Stomach (tissue), 9 donors: ENCODE data around the gene PLEKHG1. TPM values are rescaled to one million over a fixed set of nuclear protein-coding genes. Genes with fewer than 3 reads are reported as not detected.

Experiments
- DNase-seq, 2 donors: peaks; one replicate each; pipeline versions ENCODE4 v3.0.0 to v3.0.0-alpha.2; 2013 to 2019
- H3K27ac ChIP-seq, 5 donors: fragments of 200-600 bp in 4 of 5; sonication (generic) in 4 of 5; one replicate each; pipeline ENCODE4 v1.5.1; 2013 to 2019; ENCODE audit warnings: mild to moderate bottlenecking in 1 of 5, moderate library complexity in 1 of 5
- H3K27me3 ChIP-seq, 3 donors: fragments of 200-600 bp; sonication (generic); one replicate each; pipeline ENCODE4 v1.5.1; 2017 to 2019; ENCODE audit warnings: mixed run types in 1 of 3
- H3K36me3 ChIP-seq, 4 donors: fragments of 200-600 bp; sonication (generic); 1 replicate in 3 of 4; 2 replicates in 1 of 4; pipeline ENCODE4 v1.5.1; 2016 to 2019
- H3K4me1 ChIP-seq, 4 donors: fragments of 200-600 bp; sonication (generic); one replicate each; pipeline ENCODE4 v1.5.1; 2016 to 2019
- H3K4me3 ChIP-seq, 4 donors: fragments of 200-600 bp; sonication (generic) in 3 of 4; one replicate each; pipeline ENCODE4 v1.5.1; 2016 to 2019; ENCODE audit warnings: mild to moderate bottlenecking in 1 of 4
- H3K9me3 ChIP-seq, 4 donors: fragments of 200-600 bp; sonication (generic); one replicate each; pipeline ENCODE4 v1.5.1; 2016 to 2019
- CTCF ChIP-seq, 7 experiments: fragments of 450-650 bp in 4 of 7; fragments of 200-600 bp in 3 of 7; sonication (generic) in 3 of 7; IDR thresholded peaks; one replicate each; pipeline ENCODE4 v1.5.1; 2016 to 2019; ENCODE audit warnings: antibody characterized with exemption in 7 of 7, control low read depth in 2 of 7, mild to moderate bottlenecking in 1 of 7
- EP300 ChIP-seq: sonication (generic); formaldehyde crosslinking; IDR thresholded peaks from one replicate; pipeline ENCODE4 v1.6.1; 2017; ENCODE audit warnings: antibody characterized with exemption
- POLR2A ChIP-seq, 4 donors: fragments of 450-650 bp; IDR thresholded peaks; one replicate each; pipeline ENCODE4 v1.6.1; 2016; ENCODE audit warnings: antibody characterized with exemption in 4 of 4, control low read depth in 2 of 4, mild to moderate bottlenecking in 1 of 4, moderate library complexity in 1 of 4
- POLR2AphosphoS5 ChIP-seq, 3 donors: sonication (generic); formaldehyde crosslinking; IDR thresholded peaks; one replicate each; pipeline ENCODE4 v1.6.1; 2016; ENCODE audit warnings: antibody characterized with exemption in 3 of 3
- WGBS, 5 donors: extraction: QIAGEN DNeasy Blood & Tissue Kit in 3 of 5; methylation state at CpG; one replicate each; pipeline versions ENCODE4 v1.1.5 to v1.1.7; 2013 to 2018; 5-methylcytosine and 5-hydroxymethylcytosine counted together
- intact Hi-C: fragments of 100-400 bp; cut with DNase I; formaldehyde crosslinking; loops from one replicate; pipeline ENCODE4 v1.15.1; 2023; ENCODE audit warnings: low total_unique reads
- polyA plus RNA-seq, 3 donors: library from polyadenylated mRNA; stranded (reverse); fragments of 200-250 nt; gene quantifications; one replicate each; pipeline ENCODE4 v1.2.3, GENCODE V29; 2013
- total RNA-seq, 5 donors: library from RNA; depleted of rRNA; stranded (reverse); fragments of >200 nt; gene quantifications; one replicate each; pipeline versions ENCODE4 v1.1.0 to v1.2.3, GENCODE V29; 2014 to 2016
- donor health status: healthy with polysubstance abuse.
- donor health status: Bipolar disorder and iron deficiency.
- donor health status: healthy.

The PLEKHG1 gene
- total and polyA plus RNA-seq, 8 donors, result 1.9 to 92.9 (median 10.4) TPM

GRCh38 chr6:150622941-150623874 is 23.5 kb downstream of the PLEKHG1 start:
- no peak overlapping the region for H3K4me3 ChIP-seq
- no peak for TF ChIP-seq POLR2AphosphoS5 (IDR thresholded peaks at IDR 0.05)
- no peak for TF ChIP-seq POLR2A (IDR thresholded peaks at IDR 0.05)
- no peak for TF ChIP-seq CTCF (IDR thresholded peaks at IDR 0.05)
- TF ChIP-seq EP300, result no peak
- H3K36me3 ChIP-seq, result no peaks in the 10 kb centered on the region
- H3K27ac ChIP-seq, result no peak overlapping the region
- H3K4me1 ChIP-seq, result peaks cover 11 to 33% (median 18%) of the 10 kb centered on the region in 4 donors
- H3K27me3 ChIP-seq, result no peaks in the 10 kb centered on the region
- intact Hi-C loops, result no loop called here
- H3K9me3 ChIP-seq, result no peaks in the 10 kb centered on the region
- DNase-seq, result peak in 1 of 2 donors; percentile 62
- 84 to 90% (median 87%) methylated on average over 18 of the region's 18 CpGs for WGBS, 5 donors

DNA sequence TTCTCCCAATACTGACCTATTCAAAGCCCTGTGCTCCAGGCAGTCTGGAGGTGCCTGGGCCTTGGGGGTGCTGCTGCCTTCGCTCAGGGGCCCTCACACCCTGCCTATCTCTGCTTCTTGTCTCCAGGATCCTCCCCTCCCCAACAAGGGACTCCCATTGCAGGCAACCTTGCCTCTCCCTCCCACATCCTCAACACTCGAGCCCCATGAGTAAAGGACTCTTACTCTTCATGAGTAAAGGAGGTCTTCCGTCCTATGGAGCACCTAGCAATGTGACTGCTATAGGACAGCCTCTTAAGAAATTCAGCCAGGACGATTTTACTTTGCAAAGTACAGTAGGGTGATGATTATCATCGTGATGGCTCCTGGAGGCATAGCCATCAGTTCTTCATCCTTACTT is 24.5 kb downstream of the PLEKHG1 start:
- Histone ChIP-seq H3K27ac (no peak overlapping the region), H3K36me3 (no peaks in the 10 kb centered on the region), H3K27me3 (no peaks in the 10 kb centered on the region), H3K9me3 (no peaks in the 10 kb centered on the region), H3K4me3 (no peak overlapping the region), H3K4me1 (peaks cover 12 to 36% (median 21%) of the 10 kb centered on the region in 4 donors)
- no peak for DNase-seq
- WGBS, 5 donors, result 85 to 95% (median 91%) methylated on average over 5 of the region's 5 CpGs
- TF ChIP-seq POLR2A (IDR thresholded peaks at IDR 0.05) (no peak), CTCF (IDR thresholded peaks at IDR 0.05) (no peak), EP300 (no peak), POLR2AphosphoS5 (IDR thresholded peaks at IDR 0.05) (no peak)
- intact Hi-C loops, result no loop called here

DNA sequence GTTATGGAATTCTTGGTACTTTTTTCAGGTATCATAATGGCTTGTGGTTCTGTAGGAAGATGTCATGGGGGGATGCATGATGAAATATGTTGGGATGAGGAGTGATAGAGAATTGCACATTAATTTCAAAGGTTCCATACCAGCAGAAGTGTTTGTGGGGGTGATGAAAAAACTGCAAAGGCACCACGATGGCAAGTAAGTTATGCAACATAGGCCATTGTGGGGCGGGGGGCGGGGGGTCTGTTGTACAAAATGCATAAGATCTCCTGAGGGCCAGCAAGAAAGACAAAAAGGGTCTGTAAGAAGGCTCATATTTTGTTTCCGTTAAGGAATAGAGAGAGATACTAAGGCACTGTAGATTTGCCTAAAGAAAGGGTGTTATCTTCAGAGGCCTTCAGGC is 26.2 kb downstream of the PLEKHG1 start:
- 89 to 99% (median 96%) methylated on average over 4 of the region's 4 CpGs for WGBS, 5 donors
- H3K27ac ChIP-seq, result no peak overlapping the region

DNA sequence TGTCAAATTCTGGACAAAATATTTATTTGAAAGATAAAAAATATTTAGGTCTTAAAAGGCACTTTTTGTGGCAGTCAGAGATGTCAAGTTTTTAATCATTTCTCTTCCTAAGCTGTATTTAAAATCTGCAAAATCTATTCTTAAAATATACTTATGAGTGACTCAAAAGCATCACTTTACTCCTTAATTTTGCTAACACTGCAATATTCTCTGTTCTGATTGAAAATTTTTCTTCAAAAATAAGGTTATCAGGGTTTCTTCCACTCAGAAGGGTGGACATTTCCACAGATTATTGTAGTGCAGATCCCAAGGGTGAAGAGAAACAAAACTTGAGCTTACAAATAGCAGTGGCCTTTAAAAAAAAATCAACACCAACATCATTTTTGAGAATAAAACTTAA is 27.5 kb downstream of the PLEKHG1 start:
- TF ChIP-seq POLR2A (IDR thresholded peaks at IDR 0.05), result no peak
- TF ChIP-seq CTCF (IDR thresholded peaks at IDR 0.05), result no peak
- no peak for TF ChIP-seq EP300
- TF ChIP-seq POLR2AphosphoS5 (IDR thresholded peaks at IDR 0.05), result no peak
- H3K27me3 ChIP-seq, result no peaks in the 10 kb centered on the region
- H3K27ac ChIP-seq, result peak overlapping the region in 1 of 5 donors; percentile 59
- intact Hi-C loops, result no loop called here
- no peaks in the 10 kb centered on the region for H3K36me3 ChIP-seq
- no peak for DNase-seq
- H3K4me3 ChIP-seq, result no peak overlapping the region
- no peaks in the 10 kb centered on the region for H3K9me3 ChIP-seq
- H3K4me1 ChIP-seq, result peaks cover 12 to 31% (median 22%) of the 10 kb centered on the region in 4 donors

More for the DNA sequence above, 26.2 kb downstream of the PLEKHG1 start:
- intact Hi-C loops, result no loop called here
- Histone ChIP-seq H3K27me3 (no peaks in the 10 kb centered on the region), H3K36me3 (no peaks in the 10 kb centered on the region), H3K4me3 (no peak overlapping the region), H3K4me1 (peaks cover 6 to 25% (median 17%) of the 10 kb centered on the region in 4 donors), H3K9me3 (no peaks in the 10 kb centered on the region)
- DNase-seq, result no peak
- TF ChIP-seq POLR2AphosphoS5 (IDR thresholded peaks at IDR 0.05), result no peak
- TF ChIP-seq CTCF (IDR thresholded peaks at IDR 0.05), result no peak
- no peak for TF ChIP-seq EP300
- no peak for TF ChIP-seq POLR2A (IDR thresholded peaks at IDR 0.05)
